GM19463 (cell line): Measurements from ENCODE around the gene CKLF.
"Not testable (repeated sequence)": the region's sequence is repeated elsewhere in the genome, so short reads cannot be mapped to it uniquely, and the experiment has no call there.

Source experiments
- ATAC-seq: cut with Tn5 transposase; IDR thresholded peaks from one replicate; pipeline ENCODE4 v1.9.1; 2021; ENCODE audit warnings: mild to moderate bottlenecking, moderate library complexity; ENCODE audit not compliant: unreplicated experiment

The CKLF gene

GRCh38 chr16:66566051-66566901 lies 13.9 kb downstream of the CKLF start, which contains the start of gene CMTM1:
Gene CMTM1 (plus strand): TSS chr16:66566439. CDS start chr16:66566514, 75 bp downstream.
- ATAC-seq: no peak

- ATAC-seq: not testable (repeated sequence)
Observed at GRCh38 chr16:66567270-66567669, 14.9 kb downstream of the CKLF start.

- ATAC-seq: no peak
Observed at GRCh38 chr16:66568355-66568754, 16.0 kb downstream of the CKLF start.

GRCh38 chr16:66569131-66569530 lies 16.8 kb downstream of the CKLF start:
- ATAC-seq: no peak

GRCh38 chr16:66569827-66570405 lies 17.5 kb downstream of the CKLF start:
- ATAC-seq: no peak

GRCh38 chr16:66572356-66572755 lies 20.0 kb downstream of the CKLF start:
- ATAC-seq: no peak

- no peak for ATAC-seq
Observed at GRCh38 chr16:66574081-66574480, 21.7 kb downstream of the CKLF start.

- no peak for ATAC-seq
Observed at GRCh38 chr16:66574531-66574930, 22.2 kb downstream of the CKLF start.

- no peak for ATAC-seq
Observed at GRCh38 chr16:66575060-66575459, 22.7 kb downstream of the CKLF start.

- no peak for ATAC-seq
Observed at GRCh38 chr16:66576296-66576695, 23.9 kb downstream of the CKLF start.

- no peak for ATAC-seq
Observed at GRCh38 chr16:66578651-66579531, 26.5 kb downstream of the CKLF start, which contains the start of gene CMTM2. Gene CMTM2 (plus strand): TSS chr16:66579463. CDS start chr16:66579608, 145 bp downstream.

GRCh38 chr16:66580605-66581209 lies 28.3 kb downstream of the CKLF start:
- ATAC-seq: no peak

- no peak for ATAC-seq
Observed at GRCh38 chr16:66581246-66581952, 29.0 kb downstream of the CKLF start.

- no peak for ATAC-seq
Observed at GRCh38 chr16:66585481-66586239, 33.3 kb downstream of the CKLF start.

- ATAC-seq: no peak
Observed at GRCh38 chr16:66587881-66588600, 35.7 kb downstream of the CKLF start.

GRCh38 chr16:66588981-66589713 lies 36.8 kb downstream of the CKLF start:
- peak; percentile 75 for ATAC-seq

- ATAC-seq: peak; percentile 39
Observed at GRCh38 chr16:66590322-66590721, 37.9 kb downstream of the CKLF start.

- ATAC-seq: no peak
Observed at GRCh38 chr16:66591018-66591417, 38.6 kb downstream of the CKLF start.
